Ascending aorta (tissue), 2 donors: ENCODE results near the gene EIF4H. TPM values are rescaled to one million over a fixed set of nuclear protein-coding genes. Genes with fewer than 3 reads are reported as not detected.

Experiments used
- DNase-seq, 2 donors: peaks; one replicate each; pipeline ENCODE4 v3.0.0-alpha.2; 2019; ENCODE audit warnings: low spot score in 2 of 2
- H3K27ac ChIP-seq, 2 donors: fragments of 200-600 bp; sonication (generic); one replicate each; pipeline ENCODE4 v1.5.1; 2016 to 2017; ENCODE audit warnings: mild to moderate bottlenecking in 1 of 2
- H3K27me3 ChIP-seq: fragments of 200-600 bp; sonication (generic); one replicate; pipeline ENCODE4 v1.5.1; 2017
- H3K36me3 ChIP-seq, 2 donors: fragments of 200-600 bp; sonication (generic); one replicate each; pipeline ENCODE4 v1.5.1; 2016
- H3K4me1 ChIP-seq, 2 donors: fragments of 200-600 bp; sonication (generic); one replicate each; pipeline ENCODE4 v1.5.1; 2016 to 2017; ENCODE audit warnings: mild to moderate bottlenecking in 1 of 2
- H3K4me3 ChIP-seq, 2 donors: fragments of 200-600 bp; sonication (generic); one replicate each; pipeline ENCODE4 v1.5.1; 2016 to 2017; ENCODE audit warnings: mild to moderate bottlenecking in 1 of 2
- H3K9me3 ChIP-seq, 2 donors: fragments of 200-600 bp; sonication (generic); one replicate each; pipeline ENCODE4 v1.5.1; 2016
- CTCF ChIP-seq, 3 experiments: fragments of 200-600 bp in 2 of 3; fragments of 450-650 bp in 1 of 3; sonication (generic) in 2 of 3; IDR thresholded peaks; one replicate each; pipeline ENCODE4 v1.5.1; 2016 to 2019; ENCODE audit warnings: antibody characterized with exemption in 3 of 3, mild to moderate bottlenecking in 1 of 3, moderate library complexity in 1 of 3
- intact Hi-C: fragments of 100-400 bp; cut with DNase I; formaldehyde crosslinking; loops from one replicate; pipeline ENCODE4 v1.15.1; 2023
- total RNA-seq: library from RNA; depleted of rRNA; stranded (reverse); fragments of >200 nt; gene quantifications from one replicate; pipeline ENCODE4 v1.1.0, GENCODE V29; 2016

EIF4H gene
- total RNA-seq, 1 donor from 2014 or later, result 150 TPM

- TF ChIP-seq CTCF (IDR thresholded peaks at IDR 0.05), result no peak
- H3K36me3 ChIP-seq, result no peaks in the 10 kb centered on the region
- H3K9me3 ChIP-seq, result no peaks in the 10 kb centered on the region
- no peaks in the 10 kb centered on the region for H3K4me1 ChIP-seq
- DNase-seq, result no peak
- H3K27me3 ChIP-seq, result no peaks in the 10 kb centered on the region
- H3K27ac ChIP-seq, result no peak overlapping the region
- H3K4me3 ChIP-seq, result no peak overlapping the region
- intact Hi-C loops, result no loop called here
Observed at GRCh38 chr7:74138334-74138867, 35.8 kb upstream of the EIF4H start.

- DNase-seq, result no peak
- Histone ChIP-seq H3K4me1 (no peaks in the 10 kb centered on the region), H3K9me3 (no peaks in the 10 kb centered on the region), H3K27me3 (no peaks in the 10 kb centered on the region), H3K4me3 (no peak overlapping the region), H3K36me3 (no peaks in the 10 kb centered on the region), H3K27ac (no peak overlapping the region)
- intact Hi-C loops, result no loop called here
- no peak for TF ChIP-seq CTCF (IDR thresholded peaks at IDR 0.05)
Observed at GRCh38 chr7:74138945-74139843, 35.0 kb upstream of the EIF4H start.

DNA sequence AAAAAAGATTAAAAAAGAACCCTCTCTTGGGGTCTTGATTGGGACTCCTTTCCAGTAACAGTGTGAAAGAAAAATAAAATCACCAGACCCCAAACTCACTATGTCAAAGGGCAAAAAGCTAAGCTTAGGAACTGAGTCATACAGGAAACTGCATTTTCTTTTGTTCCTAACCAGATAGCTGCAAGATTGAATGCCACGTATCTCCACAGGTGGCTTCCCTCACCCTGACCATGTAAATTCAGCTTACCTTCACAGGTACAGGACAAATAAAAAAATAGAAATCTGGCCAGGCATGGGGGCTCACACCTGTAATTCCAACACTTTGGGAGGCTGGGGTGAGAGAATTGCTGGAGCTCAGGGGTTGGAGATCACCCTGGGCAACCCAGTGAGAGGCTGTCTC, 32.5 kb upstream of the EIF4H start:
- TF ChIP-seq CTCF (IDR thresholded peaks at IDR 0.05), result no peak
- DNase-seq, result no peak
- Histone ChIP-seq H3K4me1 (no peaks in the 10 kb centered on the region), H3K9me3 (no peaks in the 10 kb centered on the region), H3K4me3 (no peak overlapping the region), H3K36me3 (no peaks in the 10 kb centered on the region), H3K27ac (no peak overlapping the region), H3K27me3 (no peaks in the 10 kb centered on the region)
- intact Hi-C loops, result no loop called here

DNA sequence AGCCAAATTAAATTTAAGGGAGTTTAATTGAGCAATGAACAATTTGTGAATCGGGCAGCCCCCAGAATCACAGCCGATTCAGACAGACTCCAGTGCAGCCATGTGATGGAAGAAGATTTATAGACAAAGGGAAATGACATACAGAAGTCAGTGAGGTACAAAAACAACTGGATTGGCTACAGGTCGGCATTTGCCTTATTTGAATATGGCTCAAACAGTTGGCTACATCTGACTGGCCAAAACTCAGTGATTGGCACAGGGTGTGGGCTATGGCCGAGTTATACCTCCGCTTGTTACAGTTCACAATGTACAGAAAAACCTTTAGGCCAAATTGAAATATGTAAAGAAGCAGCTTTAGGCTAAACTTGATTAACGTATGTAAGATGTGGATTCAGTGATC, 30.8 kb upstream of the EIF4H start:
- Histone ChIP-seq H3K4me1 (no peaks in the 10 kb centered on the region), H3K4me3 (no peak overlapping the region), H3K27me3 (no peaks in the 10 kb centered on the region), H3K9me3 (no peaks in the 10 kb centered on the region), H3K36me3 (no peaks in the 10 kb centered on the region), H3K27ac (no peak overlapping the region)
- intact Hi-C loops, result no loop called here
- DNase-seq, result no peak
- TF ChIP-seq CTCF (IDR thresholded peaks at IDR 0.05), result no peak

DNA sequence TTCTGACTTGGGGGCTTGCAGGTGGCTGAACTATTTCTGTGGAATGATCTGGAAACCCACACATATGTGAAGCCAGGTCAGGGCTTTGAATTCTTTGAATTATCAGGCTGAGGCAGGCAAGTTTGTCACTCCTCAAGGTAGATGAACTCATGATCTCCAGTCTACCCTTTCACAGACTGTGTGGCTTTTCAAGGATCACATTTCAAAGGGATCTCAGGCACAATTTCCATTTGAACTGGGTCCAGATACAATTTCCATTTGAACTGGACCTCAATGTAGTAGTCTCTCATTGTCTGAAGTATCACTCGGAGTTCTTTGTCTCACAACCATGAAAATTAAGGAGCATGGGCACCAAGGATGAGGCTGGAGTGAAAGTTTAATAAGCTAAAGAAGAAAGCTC, 25.7 kb upstream of the EIF4H start:
- Histone ChIP-seq H3K4me3 (no peak overlapping the region), H3K27me3 (no peaks in the 10 kb centered on the region), H3K4me1 (no peaks in the 10 kb centered on the region), H3K9me3 (no peaks in the 10 kb centered on the region), H3K27ac (no peak overlapping the region), H3K36me3 (no peaks in the 10 kb centered on the region)
- TF ChIP-seq CTCF (IDR thresholded peaks at IDR 0.05), result no peak
- intact Hi-C loops, result no loop called here
- DNase-seq, result no peak
